IPS-15b (cell line): ENCODE results near the gene NDUFA13.

Experiments used
- H3K27me3 ChIP-seq: one replicate; pipeline ENCODE4 v1.6.1; 2013; ENCODE audit warnings: low read length; ENCODE audit not compliant: control insufficient read depth, insufficient read depth
- H3K36me3 ChIP-seq: one replicate; pipeline ENCODE4 v1.6.1; 2013; ENCODE audit warnings: low read length; ENCODE audit not compliant: control insufficient read depth, insufficient read depth
- H3K4me1 ChIP-seq: one replicate; pipeline ENCODE4 v1.6.1; 2013; ENCODE audit warnings: mild to moderate bottlenecking, low read length; ENCODE audit not compliant: control insufficient read depth, insufficient read depth
- H3K4me3 ChIP-seq: one replicate; pipeline ENCODE4 v1.5.1; 2013; ENCODE audit warnings: low read depth, low read length
- H3K9ac ChIP-seq: one replicate; pipeline ENCODE4 v1.6.1; 2013; ENCODE audit warnings: low read depth, mild to moderate bottlenecking, low read length
- H3K9me3 ChIP-seq: one replicate; pipeline ENCODE4 v1.6.1; 2013; ENCODE audit warnings: mild to moderate bottlenecking, low read length; ENCODE audit not compliant: control insufficient read depth, insufficient read depth

NDUFA13 gene

GRCh38 chr19:19561946-19562664 is 46.1 kb downstream of the NDUFA13 start:
- no peaks in the 10 kb centered on the region for H3K36me3 ChIP-seq
- no peaks in the 10 kb centered on the region for H3K4me1 ChIP-seq
- H3K4me3 ChIP-seq, result no peak overlapping the region
- no peak overlapping the region for H3K9ac ChIP-seq
- no peaks in the 10 kb centered on the region for H3K27me3 ChIP-seq
- H3K9me3 ChIP-seq, result no peaks in the 10 kb centered on the region

GRCh38 chr19:19562665-19563347 is 46.8 kb downstream of the NDUFA13 start:
- Histone ChIP-seq H3K4me3 (no peak overlapping the region), H3K9ac (no peak overlapping the region)

GRCh38 chr19:19563348-19563848 is 47.4 kb downstream of the NDUFA13 start:
- no peak overlapping the region for H3K4me3 ChIP-seq
- no peaks in the 10 kb centered on the region for H3K9me3 ChIP-seq
- no peak overlapping the region for H3K9ac ChIP-seq
- no peaks in the 10 kb centered on the region for H3K36me3 ChIP-seq
- H3K27me3 ChIP-seq, result no peaks in the 10 kb centered on the region
- H3K4me1 ChIP-seq, result no peaks in the 10 kb centered on the region

More at GRCh38 chr19:19562665-19563347, 46.8 kb downstream of the NDUFA13 start:
- H3K4me1 ChIP-seq, result no peaks in the 10 kb centered on the region
- no peaks in the 10 kb centered on the region for H3K9me3 ChIP-seq
- H3K36me3 ChIP-seq, result no peaks in the 10 kb centered on the region
- H3K27me3 ChIP-seq, result no peaks in the 10 kb centered on the region

- Histone ChIP-seq H3K36me3 (no peaks in the 10 kb centered on the region), H3K9me3 (no peaks in the 10 kb centered on the region), H3K9ac (no peak overlapping the region), H3K4me3 (no peak overlapping the region), H3K27me3 (no peaks in the 10 kb centered on the region), H3K4me1 (no peaks in the 10 kb centered on the region)
These were observed 50.3 kb downstream of the NDUFA13 start for GRCh38 chr19:19566306-19566705.

- Histone ChIP-seq H3K9ac (no peak overlapping the region), H3K4me3 (no peak overlapping the region), H3K4me1 (no peaks in the 10 kb centered on the region), H3K27me3 (no peaks in the 10 kb centered on the region), H3K9me3 (no peaks in the 10 kb centered on the region), H3K36me3 (no peaks in the 10 kb centered on the region)
These were observed 51.4 kb downstream of the NDUFA13 start for GRCh38 chr19:19567391-19567790.

- Histone ChIP-seq H3K36me3 (no peaks in the 10 kb centered on the region), H3K9me3 (no peaks in the 10 kb centered on the region)
These were observed 53.1 kb downstream of the NDUFA13 start for GRCh38 chr19:19568802-19569756.

GRCh38 chr19:19570571-19570970 is 54.5 kb downstream of the NDUFA13 start:
- H3K9me3 ChIP-seq, result no peaks in the 10 kb centered on the region
- no peak overlapping the region for H3K9ac ChIP-seq

More at GRCh38 chr19:19568802-19569756, 53.1 kb downstream of the NDUFA13 start:
- no peak overlapping the region for H3K4me3 ChIP-seq
- no peak overlapping the region for H3K9ac ChIP-seq
- H3K4me1 ChIP-seq, result no peaks in the 10 kb centered on the region
- no peaks in the 10 kb centered on the region for H3K27me3 ChIP-seq

GRCh38 chr19:19571071-19571786 is 55.2 kb downstream of the NDUFA13 start:
- Histone ChIP-seq H3K4me3 (no peak overlapping the region), H3K27me3 (no peaks in the 10 kb centered on the region), H3K36me3 (no peaks in the 10 kb centered on the region), H3K4me1 (peaks cover 4% of the 10 kb centered on the region), H3K9me3 (no peaks in the 10 kb centered on the region), H3K9ac (no peak overlapping the region)

More at GRCh38 chr19:19570571-19570970, 54.5 kb downstream of the NDUFA13 start:
- Histone ChIP-seq H3K4me1 (peaks cover 2% of the 10 kb centered on the region), H3K36me3 (no peaks in the 10 kb centered on the region), H3K27me3 (no peaks in the 10 kb centered on the region), H3K4me3 (no peak overlapping the region)

- Histone ChIP-seq H3K27me3 (no peaks in the 10 kb centered on the region), H3K36me3 (no peaks in the 10 kb centered on the region), H3K9me3 (no peaks in the 10 kb centered on the region), H3K4me1 (peaks cover 4% of the 10 kb centered on the region), H3K9ac (no peak overlapping the region), H3K4me3 (no peak overlapping the region)
These were observed 59.4 kb downstream of the NDUFA13 start for GRCh38 chr19:19575411-19575810.
